ENCODE data around the gene CCDC187.

Gene CCDC187

DNA sequence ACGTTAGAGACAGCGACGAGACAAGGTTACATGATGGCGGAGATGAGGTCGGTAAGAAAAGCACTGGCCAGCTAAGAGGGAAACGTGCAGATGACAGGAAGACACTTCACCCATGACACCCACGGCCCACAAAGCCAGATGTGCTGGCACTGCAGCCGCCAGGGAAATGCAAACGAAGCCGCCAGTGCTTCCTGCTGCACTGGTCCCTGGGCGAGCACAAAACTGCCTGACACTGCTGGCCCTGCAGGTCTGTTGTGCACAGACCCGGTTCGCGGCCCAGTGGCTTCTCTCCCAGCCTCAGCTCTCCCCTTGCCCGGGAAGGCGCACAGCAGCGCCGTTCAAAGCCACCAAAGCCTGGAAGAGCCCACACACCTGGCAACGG lies 78.5 kb downstream of the CCDC187 start:
- DNase-seq (ENCODE audit: low read depth): no peak

DNA sequence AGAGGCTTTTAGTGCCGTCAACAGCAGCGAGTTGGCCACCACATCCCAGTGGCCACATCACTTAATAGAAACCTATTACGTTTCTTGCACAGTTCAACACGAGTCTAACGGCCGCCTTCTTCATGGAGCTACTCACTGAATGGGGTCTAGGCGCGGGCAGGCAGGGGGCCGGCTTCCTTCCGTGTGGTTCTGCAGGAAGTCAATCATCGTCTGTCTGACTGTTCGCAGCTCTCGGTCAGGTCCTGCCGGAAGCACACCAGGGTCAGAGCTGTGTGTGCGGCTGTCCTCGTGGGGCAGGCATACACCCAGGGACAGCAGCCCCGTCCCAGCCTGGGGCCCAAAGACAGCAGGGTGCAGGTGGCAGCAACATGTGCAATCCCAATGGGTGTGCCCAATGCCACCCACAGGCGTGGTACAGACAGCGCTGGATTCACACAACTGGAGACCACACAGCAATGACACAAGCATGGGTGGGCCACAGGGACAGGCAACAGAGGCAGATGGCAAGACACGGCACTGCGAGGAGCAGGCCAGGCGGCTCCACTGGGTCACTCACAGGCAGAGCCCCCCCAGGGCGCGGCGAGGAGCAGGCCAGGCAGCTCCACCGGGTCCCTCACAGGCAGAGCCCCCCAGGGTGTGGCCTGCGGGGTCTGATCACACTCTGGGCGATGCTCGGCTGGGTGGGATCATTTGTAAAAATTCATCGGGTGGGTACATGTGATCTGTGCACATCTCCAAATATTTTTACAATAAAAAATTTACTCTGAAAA lies 79.8 kb downstream of the CCDC187 start:
- no peak for DNase-seq (ENCODE audit: low read depth)

DNA sequence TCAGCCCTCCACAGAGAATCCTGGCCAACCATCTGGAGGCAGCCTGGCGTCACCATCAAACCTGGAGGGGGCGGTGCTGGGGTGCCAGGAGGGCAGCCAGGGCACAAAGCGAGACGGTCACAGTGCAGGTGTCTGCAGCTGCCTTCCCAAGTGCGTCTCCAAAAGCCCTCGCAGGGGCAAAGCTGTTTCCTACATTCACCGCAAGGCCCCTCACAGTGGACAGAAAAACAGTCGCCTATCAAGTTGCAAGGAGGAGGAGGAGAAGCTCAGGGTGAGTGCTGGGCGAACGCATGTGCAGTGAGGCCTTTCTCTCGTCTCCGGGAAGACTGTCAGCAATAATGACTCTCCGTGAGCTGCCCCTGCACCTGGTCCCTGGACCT lies 81.0 kb downstream of the CCDC187 start:
- no peak for DNase-seq (ENCODE audit: low read depth)

DNA sequence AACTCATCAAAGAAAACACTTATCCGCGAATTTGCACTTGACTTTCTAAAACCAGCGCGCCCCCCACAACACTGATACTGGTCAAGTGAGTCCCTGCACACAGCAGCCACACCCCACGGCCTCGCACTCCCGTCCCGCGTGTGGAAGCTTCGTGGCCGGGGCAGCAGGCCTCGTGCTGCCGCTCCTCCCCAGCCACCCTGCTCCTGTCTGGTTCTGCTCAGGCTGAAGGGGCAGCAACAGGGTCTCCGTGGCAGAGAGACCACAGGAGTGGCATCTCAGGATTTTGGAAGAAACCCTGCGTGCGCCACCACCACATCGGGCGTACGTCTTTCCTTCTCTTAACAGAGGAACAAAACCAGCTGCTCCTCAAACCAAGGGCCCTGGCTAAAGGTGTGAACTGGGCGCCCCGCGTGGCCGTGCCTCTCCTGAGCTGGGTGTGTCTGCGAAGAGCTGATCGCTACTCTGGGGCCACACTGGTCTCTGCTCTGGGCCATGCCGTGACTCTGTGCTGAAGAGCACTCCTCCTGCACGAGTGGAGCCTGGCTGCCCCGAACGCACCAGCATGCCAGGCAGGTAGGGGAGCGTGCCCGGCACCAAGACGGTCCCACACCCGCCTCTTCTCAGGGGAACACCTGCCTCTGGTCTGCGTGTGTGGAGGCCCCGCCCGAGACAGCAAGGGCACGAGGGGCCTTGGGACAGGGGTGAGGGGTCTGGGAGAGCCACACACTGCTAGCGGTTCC lies 81.6 kb downstream of the CCDC187 start:
- DNase-seq (ENCODE audit: low read depth): no peak

DNA sequence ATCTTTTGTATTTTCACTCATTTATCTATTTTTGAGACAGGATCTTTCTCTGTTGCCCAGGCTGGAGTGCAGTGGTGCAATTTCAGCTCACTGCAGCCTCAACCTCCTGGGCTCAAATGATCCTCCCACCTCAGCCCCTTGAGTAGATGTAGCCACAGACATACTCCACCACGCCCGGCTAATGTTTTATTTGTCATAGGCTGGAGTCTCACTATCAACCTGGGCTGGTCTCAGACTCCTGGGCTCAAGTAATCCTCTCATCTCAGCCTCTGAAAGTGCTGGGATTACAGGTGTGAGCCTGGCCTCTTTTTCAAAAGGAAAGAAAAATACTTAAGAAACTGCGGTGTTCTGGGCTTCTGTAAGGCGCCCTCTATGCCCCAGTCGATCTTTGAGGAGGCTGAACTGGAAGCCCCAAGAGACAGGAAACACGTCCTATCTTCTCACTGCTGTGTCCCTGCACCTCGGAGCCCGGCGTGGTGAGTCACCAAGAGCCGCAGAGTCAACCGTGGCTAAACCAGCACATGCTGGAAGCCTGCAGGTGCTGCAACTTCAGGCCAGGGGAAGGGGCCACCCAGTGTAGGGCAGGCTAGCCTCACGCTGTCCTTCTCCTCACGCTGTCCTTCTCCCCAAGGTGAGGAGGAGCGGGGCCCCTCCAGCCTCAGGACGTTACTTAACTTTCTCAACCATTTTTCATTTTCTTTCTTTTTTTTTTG lies 83.7 kb downstream of the CCDC187 start:
- DNase-seq (ENCODE audit: low read depth): no peak

DNA sequence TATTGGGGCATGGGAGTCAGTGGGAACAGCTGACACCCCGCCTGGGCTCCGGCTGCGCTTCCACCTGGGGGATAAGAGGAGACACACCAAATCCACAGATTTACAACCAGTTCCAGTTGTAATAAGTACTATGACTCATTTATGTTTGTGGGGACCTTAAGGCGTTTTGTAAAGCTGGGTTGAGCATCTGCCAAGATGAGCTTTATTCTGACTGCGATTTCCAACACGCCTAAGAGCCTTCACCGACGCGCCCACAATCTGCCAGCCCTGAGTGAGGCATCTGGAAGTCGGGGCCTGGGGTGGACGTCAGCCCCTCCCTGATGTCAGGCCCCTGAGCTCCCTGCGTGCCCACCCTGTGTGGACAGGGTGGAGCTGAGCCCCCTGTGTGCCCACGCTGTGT lies 84.6 kb downstream of the CCDC187 start:
- no peak for DNase-seq (ENCODE audit: low read depth)

DNA sequence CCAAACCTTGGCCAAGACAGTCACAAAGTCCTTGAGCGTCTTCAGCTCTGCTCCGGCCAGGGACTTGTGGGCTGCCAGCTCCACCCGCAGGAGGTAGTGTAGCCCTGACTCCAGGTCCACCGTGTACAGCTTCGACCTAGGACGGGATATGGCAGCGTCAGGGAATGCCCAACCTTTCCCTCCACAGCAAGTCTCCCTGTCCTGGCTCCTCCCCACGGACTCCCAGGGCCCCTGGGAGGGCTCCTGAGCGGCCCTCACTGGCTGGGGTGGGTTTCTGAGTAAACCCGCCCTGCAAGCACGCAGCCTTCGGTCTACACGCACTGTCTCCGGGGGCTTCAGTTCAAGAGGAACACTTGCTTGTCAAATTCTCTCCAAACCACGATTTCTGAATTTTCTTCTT lies 85.2 kb downstream of the CCDC187 start:
- no peak for DNase-seq (ENCODE audit: low read depth)

DNA sequence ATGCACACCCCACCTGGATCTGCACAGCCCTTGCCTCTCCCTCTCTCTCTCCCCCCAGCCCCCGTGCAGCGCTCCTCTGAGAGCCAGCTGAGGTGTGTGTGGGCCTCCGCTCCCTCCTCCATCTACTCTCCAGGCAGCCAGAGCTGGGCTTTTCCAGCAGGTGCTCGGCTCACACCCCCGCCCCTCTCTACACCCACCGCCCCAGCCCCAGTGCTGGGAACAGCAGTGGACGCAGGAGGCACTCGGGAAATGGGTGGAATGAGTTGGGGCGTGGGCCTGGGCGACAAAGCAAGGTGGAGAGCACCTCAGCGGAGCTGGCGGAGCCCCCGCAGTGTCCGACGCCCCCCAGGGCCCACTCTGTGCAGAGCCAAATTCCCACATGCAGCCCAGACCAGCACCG lies 85.6 kb downstream of the CCDC187 start:
- DNase-seq (ENCODE audit: low read depth): no peak

DNA sequence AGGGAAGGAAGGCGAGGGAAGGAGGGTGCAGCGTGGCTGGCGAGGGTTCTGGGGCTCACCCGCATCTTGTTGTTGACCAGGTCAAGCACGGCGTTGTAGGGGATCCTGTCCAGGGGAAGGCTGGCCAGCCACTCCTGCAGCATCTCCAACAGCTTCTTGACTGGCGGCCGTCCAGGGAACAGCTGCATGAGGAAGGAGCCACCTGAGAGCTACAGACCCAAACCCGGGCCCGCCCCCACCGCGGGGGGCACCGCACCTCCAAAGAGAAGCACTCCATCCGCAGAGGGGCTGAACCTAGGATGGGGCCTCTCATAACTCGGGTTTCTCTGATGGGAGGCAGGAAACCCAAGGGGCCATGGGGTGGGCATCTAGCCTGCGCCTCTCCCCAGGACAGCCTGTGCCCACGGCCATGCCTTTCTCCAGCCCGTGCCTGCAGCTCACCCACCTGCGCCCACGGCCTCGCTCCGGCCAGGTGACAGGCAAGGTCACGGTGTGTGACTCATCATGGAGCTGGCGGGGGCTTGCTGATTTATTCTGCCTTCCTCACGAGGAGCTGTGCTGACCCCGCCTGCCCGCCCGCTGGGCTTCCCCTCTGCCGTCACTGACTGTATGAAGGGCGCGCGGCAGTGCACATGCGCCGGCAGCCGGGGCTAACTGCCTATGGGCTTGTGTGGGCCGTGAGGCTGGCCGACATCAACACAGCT lies 87.2 kb downstream of the CCDC187 start:
- no peak for DNase-seq (ENCODE audit: low read depth)

DNA sequence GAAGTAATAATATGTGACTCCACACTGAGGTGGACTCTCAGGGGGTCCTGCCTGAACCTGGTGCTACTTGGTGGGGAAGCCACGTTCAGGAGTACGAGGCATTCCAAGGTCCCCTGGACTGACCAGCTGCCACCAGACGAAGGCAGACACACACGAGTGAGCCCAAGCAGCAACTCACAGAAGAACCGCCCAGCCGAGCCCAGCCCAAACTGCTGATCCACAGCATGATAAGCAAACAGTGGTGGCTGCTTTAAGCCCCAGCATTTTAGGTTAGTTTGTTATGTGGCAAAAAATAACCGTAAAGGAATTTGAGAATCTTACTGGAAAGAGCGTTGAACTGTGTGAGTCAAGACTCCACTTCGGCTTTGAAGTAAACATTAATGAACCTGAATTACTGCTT lies 90.2 kb downstream of the CCDC187 start:
- DNase-seq (ENCODE audit: low read depth): no peak

DNA sequence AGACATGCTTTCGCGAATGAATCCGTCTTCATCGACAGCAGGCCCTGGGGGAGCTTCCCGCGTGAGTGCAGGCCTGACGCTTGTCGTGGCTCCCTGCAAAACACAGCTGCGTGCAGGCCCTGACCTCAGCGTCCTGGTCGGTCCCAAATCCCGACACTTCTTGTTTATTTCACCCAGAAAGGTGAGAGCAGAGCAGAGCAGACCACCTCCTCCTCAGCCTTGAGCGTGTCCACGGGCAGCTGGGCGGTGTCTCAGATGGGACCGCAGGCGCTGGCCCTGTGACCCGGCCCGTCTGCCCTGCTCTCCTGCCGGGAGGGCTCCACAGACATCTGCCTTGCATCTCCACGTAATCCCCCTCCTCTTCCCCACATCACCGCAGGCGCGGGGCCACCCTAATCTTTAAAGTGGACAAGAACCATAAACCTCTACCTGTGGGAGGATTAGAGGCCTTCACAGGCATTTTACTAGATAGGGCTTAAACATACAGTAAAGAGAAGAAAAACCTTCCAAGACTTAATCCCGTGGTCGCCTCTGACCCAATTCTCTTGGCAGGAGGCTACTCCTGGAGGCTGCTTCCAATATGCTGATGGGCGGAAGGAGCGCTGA lies 91.4 kb downstream of the CCDC187 start:
- DNase-seq (ENCODE audit: low read depth): no peak

DNA sequence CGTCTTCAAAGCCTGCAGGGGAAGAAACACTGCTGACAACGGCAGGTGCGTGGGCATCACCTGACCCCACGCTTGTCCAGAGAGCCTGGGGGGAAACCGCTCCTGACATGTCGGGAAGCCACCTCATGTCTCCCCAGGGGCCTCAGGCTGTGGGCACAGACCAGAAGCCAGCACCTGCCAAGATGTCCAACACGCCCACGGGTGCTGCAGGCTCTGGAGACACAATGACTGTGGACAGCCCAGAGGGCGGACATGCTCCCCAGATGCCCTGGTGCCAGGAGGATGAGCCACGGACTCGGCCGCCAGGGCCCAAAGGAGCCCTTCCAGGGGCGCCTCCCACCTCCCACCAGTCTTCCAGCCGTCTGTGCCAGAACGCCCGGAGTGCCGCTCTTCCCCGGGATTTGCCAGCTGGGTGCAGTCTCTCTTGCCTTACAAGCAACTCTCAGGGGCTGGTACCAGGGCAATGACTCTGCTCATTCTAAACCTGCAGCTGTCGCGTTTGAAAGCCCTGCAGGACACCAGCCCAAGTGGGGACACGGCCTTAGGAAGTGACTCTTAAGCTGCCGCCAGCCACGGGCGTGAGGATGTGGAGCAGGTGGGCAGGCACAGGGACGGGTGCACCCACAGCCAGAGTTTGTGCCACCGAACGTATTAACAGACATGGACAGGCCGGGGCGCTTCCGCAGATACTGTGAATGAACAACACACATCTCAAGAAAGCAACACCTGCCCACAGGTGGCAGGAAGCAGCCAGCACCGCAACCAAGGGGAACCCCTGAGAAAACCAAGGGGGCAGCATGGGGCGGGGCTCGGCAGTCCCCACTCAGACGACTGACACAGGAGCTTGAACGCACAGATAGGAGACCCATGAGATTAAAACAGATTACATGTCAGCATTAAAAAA lies 92.2 kb downstream of the CCDC187 start:
- no peak for DNase-seq (ENCODE audit: low read depth)

DNA sequence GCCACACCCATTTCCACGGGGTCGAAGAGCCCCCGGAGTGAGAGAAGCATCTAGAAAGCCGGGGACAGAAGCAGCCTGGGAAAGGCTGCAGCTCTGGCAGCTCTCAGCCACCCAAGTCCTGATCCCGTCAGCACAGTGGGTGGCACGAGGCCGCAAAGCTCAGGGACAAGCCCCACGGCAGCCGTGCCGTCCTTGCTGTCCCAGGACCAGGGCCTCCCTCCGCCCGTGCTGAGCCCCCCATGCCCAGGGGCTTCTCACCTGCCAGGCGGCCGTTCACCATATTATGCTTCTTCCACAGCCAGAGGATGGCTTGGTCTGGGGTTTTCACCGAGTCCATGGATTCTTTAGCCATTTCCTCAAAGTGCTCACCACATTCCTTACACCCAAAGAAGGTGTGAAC lies 92.9 kb downstream of the CCDC187 start:
- DNase-seq (ENCODE audit: low read depth): no peak

DNA sequence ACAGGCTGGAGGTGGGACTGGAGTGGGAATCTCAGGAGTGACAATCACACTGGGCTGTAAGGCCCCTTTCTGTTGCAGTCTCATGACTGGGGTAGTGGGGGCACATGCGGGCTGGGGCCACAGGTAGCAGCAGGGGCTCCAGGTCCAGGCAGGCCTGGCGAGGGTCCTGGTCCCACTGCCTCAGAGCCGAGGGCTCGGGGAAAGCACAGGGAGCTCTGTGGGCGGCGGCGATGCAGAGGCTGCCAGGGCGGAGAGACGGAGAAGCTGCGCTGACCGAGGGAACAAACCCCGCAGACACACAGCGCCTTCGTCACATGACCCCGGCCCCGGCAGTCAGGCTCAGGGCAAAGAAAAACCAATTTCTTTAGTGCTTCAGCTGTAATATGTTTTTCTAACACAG lies 93.6 kb downstream of the CCDC187 start:
- no peak for DNase-seq (ENCODE audit: low read depth)

DNA sequence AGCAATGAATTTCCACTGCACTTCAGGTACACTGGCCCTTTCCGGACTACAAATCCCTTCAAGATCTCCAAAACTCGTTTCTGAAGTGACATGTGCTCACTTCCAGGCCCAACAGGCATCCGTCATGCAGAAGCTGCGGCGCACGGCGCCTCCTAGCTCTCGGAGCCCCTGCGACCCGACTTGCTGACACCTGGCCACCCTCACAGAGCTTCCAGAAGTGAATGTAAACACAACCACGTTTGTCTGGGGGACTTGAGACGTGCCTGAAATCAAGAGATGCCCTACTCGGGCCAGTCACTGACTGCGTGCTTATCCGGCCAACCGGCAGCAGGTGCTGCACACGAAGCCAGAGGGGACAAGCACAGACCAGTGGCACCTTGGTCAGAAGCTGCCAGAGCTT lies 94.1 kb downstream of the CCDC187 start:
- no peak for DNase-seq (ENCODE audit: low read depth)

DNA sequence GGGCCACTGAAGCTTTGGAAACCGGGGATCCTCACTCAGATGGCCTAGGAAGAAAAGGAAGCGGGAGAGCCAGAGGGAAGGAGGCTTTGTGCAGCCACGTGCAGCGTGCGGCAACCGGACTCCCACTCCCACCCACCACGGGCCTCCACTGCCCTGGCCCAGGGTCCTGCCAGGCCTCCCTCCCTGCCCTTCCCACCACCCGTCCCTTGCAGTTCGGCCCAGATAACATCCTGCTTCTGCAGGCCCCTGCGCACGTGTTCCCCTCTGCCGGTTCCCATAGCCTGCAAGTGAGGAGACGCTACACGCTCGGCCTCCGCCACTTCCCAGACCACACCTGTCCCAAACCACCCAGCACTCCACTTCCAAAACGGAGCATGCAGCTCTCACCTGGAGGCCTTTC lies 94.7 kb downstream of the CCDC187 start:
- DNase-seq (ENCODE audit: low read depth): no peak

DNA sequence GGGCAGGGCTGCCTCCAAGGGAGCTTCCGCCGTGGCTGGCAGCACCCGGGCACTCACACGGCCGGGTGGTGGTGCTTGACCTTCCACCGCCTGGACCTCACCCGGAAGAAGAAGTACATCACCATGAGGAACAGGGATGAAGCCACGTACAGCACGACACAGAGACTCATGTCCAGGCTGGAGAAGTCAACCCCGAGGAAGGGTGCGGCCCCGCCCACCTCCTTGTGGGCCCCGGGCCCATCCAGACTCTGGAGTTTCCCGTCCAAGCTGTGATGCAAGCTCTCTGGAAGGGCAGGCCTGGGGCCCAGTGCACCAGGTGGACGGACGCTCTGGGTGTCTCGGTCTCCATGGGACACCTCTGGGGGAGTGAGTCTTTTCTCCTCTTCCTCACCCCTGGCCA lies 95.2 kb downstream of the CCDC187 start:
- DNase-seq (ENCODE audit: low read depth): no peak

DNA sequence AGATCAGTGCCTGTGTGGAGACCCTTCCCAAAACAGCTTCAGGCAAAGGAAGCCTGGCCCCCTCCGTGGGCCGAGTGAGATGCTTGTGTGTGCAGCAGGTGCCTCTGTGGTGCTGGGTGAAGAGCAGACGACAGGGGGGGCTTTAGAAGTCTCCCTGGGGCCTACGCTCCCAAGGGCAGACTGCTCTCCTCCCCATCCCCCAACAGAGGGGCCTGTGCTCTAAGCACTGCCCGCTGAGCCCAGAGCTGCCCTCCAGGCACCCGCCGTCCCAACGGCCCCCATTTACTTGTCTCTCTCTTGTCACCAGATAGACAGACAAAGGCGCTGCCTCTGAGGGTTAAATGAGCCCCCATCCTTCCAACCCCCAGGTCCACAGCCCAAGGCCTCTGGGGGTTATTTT lies 96.3 kb downstream of the CCDC187 start:
- DNase-seq (ENCODE audit: low read depth): no peak

DNA sequence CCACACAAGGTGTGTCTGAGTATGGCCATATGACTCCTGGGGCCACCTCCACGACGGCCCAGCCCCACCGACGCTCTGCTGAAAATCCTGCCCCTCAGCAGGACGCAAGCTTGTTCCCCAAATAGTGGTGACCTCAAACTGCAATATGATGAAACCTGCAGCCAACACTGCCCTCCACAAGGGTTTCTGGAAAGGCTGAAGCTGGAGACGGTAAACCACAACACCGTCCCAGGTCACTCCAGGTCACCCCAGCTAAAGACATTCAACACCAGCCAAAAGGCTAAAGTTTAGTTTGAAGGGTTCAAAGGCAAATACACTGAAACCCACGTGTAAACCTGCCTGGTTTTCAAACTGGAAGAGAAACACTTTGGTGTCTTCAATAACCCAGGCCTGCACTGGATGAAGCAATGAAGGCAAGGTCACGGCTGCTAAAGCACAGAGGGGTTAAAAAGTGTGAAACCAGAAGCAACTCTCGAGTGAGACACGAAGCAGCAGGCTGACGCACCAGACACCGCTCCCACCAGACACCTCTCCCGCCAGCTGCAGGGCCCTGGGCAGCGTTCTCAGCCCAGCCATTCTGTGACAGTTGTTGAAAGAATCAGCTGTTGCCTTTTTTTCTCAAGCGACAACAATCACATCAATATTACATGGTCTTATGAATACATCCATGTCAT lies 97.2 kb downstream of the CCDC187 start:
- DNase-seq (ENCODE audit: low read depth): no peak

DNA sequence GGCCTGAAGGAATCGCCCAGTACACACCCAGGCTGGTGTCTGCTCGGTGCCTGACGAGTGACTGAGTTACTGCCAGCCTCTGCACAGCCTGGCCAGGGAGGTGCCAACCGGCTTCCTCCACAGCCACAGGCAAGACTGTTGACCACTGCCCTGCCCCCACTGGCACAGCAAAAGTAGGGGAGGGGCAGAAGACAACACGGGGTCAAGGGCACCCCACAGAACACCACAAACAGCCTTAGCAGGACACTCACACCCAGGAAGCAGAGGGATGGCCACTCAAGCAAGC lies 98.2 kb downstream of the CCDC187 start:
- DNase-seq (ENCODE audit: low read depth): no peak
